ENCODE results near the gene GAPVD1. TPM values are rescaled to one million over a fixed set of nuclear protein-coding genes. Genes with fewer than 3 reads are reported as not detected.
A peak's percentile ranks its signal among the peaks of the same experiment; 100 is the strongest.

The GAPVD1 gene
- total RNA-seq, 1 experiment from 2014 or later: 70.3 TPM

GRCh38 chr9:125404733-125405132, 143.1 kb downstream of the GAPVD1 start:
- Histone ChIP-seq H3K27ac (no peak overlapping the region), H2AFZ (no peak overlapping the region), H3K9me3 (ENCODE audit: insufficient read depth, low read depth) (no peaks in the 10 kb centered on the region), H3K79me2 (ENCODE audit: low read depth) (no peaks in the 10 kb centered on the region), H3K4me2 (no peak overlapping the region), H3K4me1 (replicated peaks; ENCODE audit: insufficient read depth) (no peaks in the 10 kb centered on the region), H3K4me3 (no peak overlapping the region), H3F3A (ENCODE audit: insufficient read depth, low read depth) (peaks cover 7% of the 10 kb centered on the region; the same call in 1 of the 2 replicates), H3K36me3 (ENCODE audit: low read depth) (no peaks in the 10 kb centered on the region), H3K27me3 (ENCODE audit: insufficient read depth, low read depth) (no peaks in the 10 kb centered on the region), H4K20me1 (ENCODE audit: insufficient read depth) (no peaks in the 10 kb centered on the region), H3K9me2 (ENCODE audit: insufficient read depth) (no peaks in the 10 kb centered on the region)
- no peak for DNase-seq
- no peak for TF ChIP-seq EZH2 (IDR thresholded peaks at IDR 0.05; ENCODE audit: low read depth)
- no peak for TF ChIP-seq CTCF (conservative IDR thresholded peaks at IDR 0.05)
- POLR2A ChIA-PET (ENCODE audit: unreplicated experiment): no interaction called here
- CTCF ChIA-PET: interaction anchor here (0.6 kb wide), 1 partner anchor 1372 kb away, joined by 9 read pairs; no protein-coding TSS in a partner anchor
- intact Hi-C loops (cut with micrococcal nuclease; ENCODE audit: unreplicated experiment): loop anchor here (10.0 kb wide), 1 partner anchor 900 kb away; no protein-coding TSS in a partner anchor
- no TSS peak for BruUV-seq (replicated peaks)

GRCh38 chr9:125405938-125406809, 144.5 kb downstream of the GAPVD1 start:
- ChIA-PET POLR2A (ENCODE audit: unreplicated experiment) (no interaction called here), CTCF (interaction anchor here (0.6 to 1.4 kb wide), 3 partner anchors 281 to 1086 kb away, joined by 3 to 14 read pairs (median 3); no protein-coding TSS in a partner anchor)
- Histone ChIP-seq H3K9me3 (ENCODE audit: insufficient read depth, low read depth) (no peaks in the 10 kb centered on the region), H3K4me1 (replicated peaks; ENCODE audit: insufficient read depth) (no peaks in the 10 kb centered on the region), H3K36me3 (ENCODE audit: low read depth) (no peaks in the 10 kb centered on the region), H3K79me2 (ENCODE audit: low read depth) (no peaks in the 10 kb centered on the region), H4K20me1 (ENCODE audit: insufficient read depth) (no peaks in the 10 kb centered on the region), H3K27ac (no peak overlapping the region), H3F3A (ENCODE audit: insufficient read depth, low read depth) (peaks cover 7% of the 10 kb centered on the region; the same call in 1 of the 2 replicates), H3K4me2 (no peak overlapping the region), H3K4me3 (no peak overlapping the region), H3K27me3 (ENCODE audit: insufficient read depth, low read depth) (no peaks in the 10 kb centered on the region), H3K9me2 (ENCODE audit: insufficient read depth) (no peaks in the 10 kb centered on the region), H2AFZ (peak overlapping the region; percentile 52; the same call in 1 of the 2 replicates)
- peak in 1 of 2 experiments; percentile 42 for DNase-seq
- intact Hi-C loops (cut with micrococcal nuclease; ENCODE audit: unreplicated experiment): loop anchor here (10.0 kb wide), 1 partner anchor 899 kb away; no protein-coding TSS in a partner anchor
- BruUV-seq (replicated peaks): no TSS peak
- TF ChIP-seq EZH2 (IDR thresholded peaks at IDR 0.05; ENCODE audit: low read depth) (no peak), CTCF (conservative IDR thresholded peaks at IDR 0.05) (no peak)

- intact Hi-C loops (cut with micrococcal nuclease; ENCODE audit: unreplicated experiment): loop anchor here (10.0 kb wide), 1 partner anchor 898 kb away; no protein-coding TSS in a partner anchor
- H3K79me2 ChIP-seq (ENCODE audit: low read depth): no peaks in the 10 kb centered on the region
- no peak for DNase-seq
- H4K20me1 ChIP-seq (ENCODE audit: insufficient read depth): no peaks in the 10 kb centered on the region
- no peak overlapping the region for H3K27ac ChIP-seq
- peaks cover 7% of the 10 kb centered on the region; the same call in 1 of the 2 replicates for H3F3A ChIP-seq (ENCODE audit: insufficient read depth, low read depth)
- no peak overlapping the region for H3K4me2 ChIP-seq
- no peaks in the 10 kb centered on the region for H3K9me3 ChIP-seq (ENCODE audit: insufficient read depth, low read depth)
- ChIA-PET POLR2A (ENCODE audit: unreplicated experiment) (no interaction called here), CTCF (interaction anchor here (1.2 to 1.4 kb wide), 2 partner anchors 648 to 992 kb away, joined by 3 read pairs; no protein-coding TSS in a partner anchor)
- no peaks in the 10 kb centered on the region for H3K4me1 ChIP-seq (replicated peaks; ENCODE audit: insufficient read depth)
- H2AFZ ChIP-seq: no peak overlapping the region
- no peak overlapping the region for H3K4me3 ChIP-seq
- no peaks in the 10 kb centered on the region for H3K27me3 ChIP-seq (ENCODE audit: insufficient read depth, low read depth)
- H3K9me2 ChIP-seq (ENCODE audit: insufficient read depth): no peaks in the 10 kb centered on the region
- no peaks in the 10 kb centered on the region for H3K36me3 ChIP-seq (ENCODE audit: low read depth)
- no peak for TF ChIP-seq EZH2 (IDR thresholded peaks at IDR 0.05; ENCODE audit: low read depth)
- BruUV-seq (replicated peaks): no TSS peak
These were observed 145.1 kb downstream of the GAPVD1 start for GRCh38 chr9:125406810-125407087.
